DND-41 (cell line): ENCODE measurements around the gene CABP1.

Experiments used
- EZH2 ChIP-seq: IDR thresholded peaks from 3 replicates; pipeline ENCODE4 v1.6.1; 2012; ENCODE audit warnings: borderline replicate concordance, low read depth, mild to moderate bottlenecking, moderate library complexity, low read length, inconsistent platforms; ENCODE audit not compliant: severe bottlenecking
- TF ChIP-seq, protein P1 (sequence below): IDR thresholded peaks from 2 replicates; pipeline ENCODE4 v1.5.1; 2012; ENCODE audit warnings: borderline replicate concordance, low read length, moderate library complexity, mild to moderate bottlenecking; ENCODE audit not compliant: poor library complexity, severe bottlenecking; ENCODE audit errors: extremely low read depth

- TF ChIP-seq, protein P1, sequence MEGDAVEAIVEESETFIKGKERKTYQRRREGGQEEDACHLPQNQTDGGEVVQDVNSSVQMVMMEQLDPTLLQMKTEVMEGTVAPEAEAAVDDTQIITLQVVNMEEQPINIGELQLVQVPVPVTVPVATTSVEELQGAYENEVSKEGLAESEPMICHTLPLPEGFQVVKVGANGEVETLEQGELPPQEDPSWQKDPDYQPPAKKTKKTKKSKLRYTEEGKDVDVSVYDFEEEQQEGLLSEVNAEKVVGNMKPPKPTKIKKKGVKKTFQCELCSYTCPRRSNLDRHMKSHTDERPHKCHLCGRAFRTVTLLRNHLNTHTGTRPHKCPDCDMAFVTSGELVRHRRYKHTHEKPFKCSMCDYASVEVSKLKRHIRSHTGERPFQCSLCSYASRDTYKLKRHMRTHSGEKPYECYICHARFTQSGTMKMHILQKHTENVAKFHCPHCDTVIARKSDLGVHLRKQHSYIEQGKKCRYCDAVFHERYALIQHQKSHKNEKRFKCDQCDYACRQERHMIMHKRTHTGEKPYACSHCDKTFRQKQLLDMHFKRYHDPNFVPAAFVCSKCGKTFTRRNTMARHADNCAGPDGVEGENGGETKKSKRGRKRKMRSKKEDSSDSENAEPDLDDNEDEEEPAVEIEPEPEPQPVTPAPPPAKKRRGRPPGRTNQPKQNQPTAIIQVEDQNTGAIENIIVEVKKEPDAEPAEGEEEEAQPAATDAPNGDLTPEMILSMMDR, result no peak
- peak; percentile 7 for TF ChIP-seq EZH2
These were observed 2.4 kb downstream of the CABP1 start for GRCh38 chr12:120642826-120643225.
